WERI-Rb-1 (cell line): ENCODE results near the gene SH3PXD2A.

Source experiments
- DNase-seq: peaks from one replicate; pipeline ENCODE4 v3.0.0-alpha.2; 2020
- H3K27ac ChIP-seq: fragments of 250-450 bp; sonication (Bioruptor Pico); 2 replicates; pipeline ENCODE4 v1.5.1; 2020; ENCODE audit warnings: mild to moderate bottlenecking, moderate library complexity
- H3K27me3 ChIP-seq: fragments of 250-450 bp; sonication (Bioruptor Pico); 2 replicates; pipeline ENCODE4 v1.5.1; 2021; ENCODE audit warnings: mild to moderate bottlenecking, low read depth, moderate library complexity; ENCODE audit not compliant: insufficient read depth, severe bottlenecking
- H3K36me3 ChIP-seq: fragments of 250-450 bp; sonication (Bioruptor Pico); 2 replicates; pipeline ENCODE4 v1.5.1; 2020; ENCODE audit warnings: mild to moderate bottlenecking, moderate library complexity
- H3K4me3 ChIP-seq: 2 replicates; pipeline ENCODE4 v1.5.1; 2011; ENCODE audit warnings: low read depth, mild to moderate bottlenecking, control low read depth, low read length
- H3K9me3 ChIP-seq: fragments of 250-450 bp; sonication (Bioruptor Pico); 2 replicates; pipeline ENCODE4 v1.5.1; 2021; ENCODE audit warnings: mild to moderate bottlenecking, moderate library complexity; ENCODE audit not compliant: severe bottlenecking
- CTCF ChIP-seq: IDR thresholded peaks from 2 replicates; pipeline ENCODE4 v1.5.1; 2011; ENCODE audit warnings: low read depth, mild to moderate bottlenecking, control low read depth, inconsistent platforms, low read length

Gene SH3PXD2A

GRCh38 chr10:103766751-103767505 is 88.4 kb downstream of the SH3PXD2A start:
- no peak for DNase-seq
- no peaks in the 10 kb centered on the region for H3K9me3 ChIP-seq
- no peak for TF ChIP-seq CTCF

GRCh38 chr10:103765981-103766380 is 89.4 kb downstream of the SH3PXD2A start:
- TF ChIP-seq CTCF: no peak
- peaks cover 4% of the 10 kb centered on the region for H3K36me3 ChIP-seq
- DNase-seq: no peak

More at GRCh38 chr10:103766751-103767505, 88.4 kb downstream of the SH3PXD2A start:
- Histone ChIP-seq H3K36me3 (peaks cover 4% of the 10 kb centered on the region), H3K4me3 (no peak overlapping the region), H3K27me3 (no peaks in the 10 kb centered on the region), H3K27ac (no peak overlapping the region)

GRCh38 chr10:103765168-103765567 is 90.2 kb downstream of the SH3PXD2A start:
- H3K36me3 ChIP-seq: peaks cover 4% of the 10 kb centered on the region
- no peak for DNase-seq
- no peaks in the 10 kb centered on the region for H3K9me3 ChIP-seq
- no peak overlapping the region for H3K4me3 ChIP-seq
- H3K27me3 ChIP-seq: no peaks in the 10 kb centered on the region
- H3K27ac ChIP-seq: no peak overlapping the region
- no peak for TF ChIP-seq CTCF

More at GRCh38 chr10:103765981-103766380, 89.4 kb downstream of the SH3PXD2A start:
- no peaks in the 10 kb centered on the region for H3K27me3 ChIP-seq
- H3K4me3 ChIP-seq: no peak overlapping the region
- no peak overlapping the region for H3K27ac ChIP-seq
- H3K9me3 ChIP-seq: no peaks in the 10 kb centered on the region

- Histone ChIP-seq H3K4me3 (no peak overlapping the region), H3K27me3 (no peaks in the 10 kb centered on the region), H3K9me3 (no peaks in the 10 kb centered on the region), H3K27ac (no peak overlapping the region), H3K36me3 (peaks cover 4% of the 10 kb centered on the region)
- no peak for TF ChIP-seq CTCF
- no peak for DNase-seq
Measured at GRCh38 chr10:103764296-103765088, 90.9 kb downstream of the SH3PXD2A start.

GRCh38 chr10:103763374-103764202 is 91.8 kb downstream of the SH3PXD2A start:
- Histone ChIP-seq H3K4me3 (no peak overlapping the region), H3K9me3 (no peaks in the 10 kb centered on the region), H3K36me3 (peaks cover 4% of the 10 kb centered on the region), H3K27ac (no peak overlapping the region), H3K27me3 (no peaks in the 10 kb centered on the region)
- DNase-seq: no peak
- TF ChIP-seq CTCF: no peak
